GM21786 (cell line): Measurements from ENCODE around the gene CDC27.
"Not testable (repeated sequence)": the region's sequence is repeated elsewhere in the genome, so short reads cannot be mapped to it uniquely, and the experiment has no call there.

Experiments used
- ATAC-seq: cut with Tn5 transposase; IDR thresholded peaks from one replicate; pipeline ENCODE4 v1.9.1; 2021; ENCODE audit not compliant: unreplicated experiment

The CDC27 gene

GRCh38 chr17:47145351-47145750 is 43.7 kb downstream of the CDC27 start:
- ATAC-seq = no peak

- no peak for ATAC-seq
Measured at GRCh38 chr17:47135235-47135634, 53.9 kb downstream of the CDC27 start.

- ATAC-seq = not testable (repeated sequence)
Measured at GRCh38 chr17:47134354-47134753, 54.7 kb downstream of the CDC27 start.

- ATAC-seq = no peak
Measured at GRCh38 chr17:47131761-47132160, 57.3 kb downstream of the CDC27 start.

- not testable (repeated sequence) for ATAC-seq
Measured at GRCh38 chr17:47126835-47127234, 62.3 kb downstream of the CDC27 start.

- not testable (repeated sequence) for ATAC-seq
Measured at GRCh38 chr17:47123262-47123661, 65.8 kb downstream of the CDC27 start.

GRCh38 chr17:47120521-47121095 is 68.5 kb downstream of the CDC27 start:
- no peak for ATAC-seq

- ATAC-seq = no peak
Measured at GRCh38 chr17:47119746-47120520, 69.2 kb downstream of the CDC27 start.

GRCh38 chr17:47117386-47117785 is 71.7 kb downstream of the CDC27 start:
- ATAC-seq = no peak

- ATAC-seq = no peak
Measured at GRCh38 chr17:47106130-47106529, 83.0 kb downstream of the CDC27 start.

GRCh38 chr17:47105246-47105645 is 83.8 kb downstream of the CDC27 start:
- not testable (repeated sequence) for ATAC-seq

GRCh38 chr17:47102914-47103313 is 86.2 kb downstream of the CDC27 start:
- no peak for ATAC-seq

GRCh38 chr17:47099987-47100711 is 88.9 kb downstream of the CDC27 start:
- peak; percentile 97 for ATAC-seq

GRCh38 chr17:47099451-47099986 is 89.6 kb downstream of the CDC27 start:
- ATAC-seq = no peak

GRCh38 chr17:47096343-47096742 is 92.8 kb downstream of the CDC27 start:
- ATAC-seq = no peak

GRCh38 chr17:47095268-47095667 is 93.8 kb downstream of the CDC27 start:
- ATAC-seq = no peak

- ATAC-seq = no peak
Measured at GRCh38 chr17:47087093-47087492, 102.0 kb downstream of the CDC27 start.

- ATAC-seq = no peak
Measured at GRCh38 chr17:47085736-47086135, 103.4 kb downstream of the CDC27 start.

- no peak for ATAC-seq
Measured at GRCh38 chr17:47078801-47079200, 110.3 kb downstream of the CDC27 start.

- no peak for ATAC-seq
Measured at GRCh38 chr17:47077576-47077975, 111.5 kb downstream of the CDC27 start.

GRCh38 chr17:47076171-47076570 is 112.9 kb downstream of the CDC27 start:
- no peak for ATAC-seq

- not testable (repeated sequence) for ATAC-seq
Measured at GRCh38 chr17:47074361-47074760, 114.7 kb downstream of the CDC27 start.
